AG04450 (cell line): ENCODE measurements around the gene CTBP2. TPM values are rescaled to one million over a fixed set of nuclear protein-coding genes. Genes with fewer than 3 reads are reported as not detected.
"Not testable (repeated sequence)": the region's sequence is repeated elsewhere in the genome, so short reads cannot be mapped to it uniquely, and the experiment has no call there.

Source experiments
- CTCF ChIA-PET: fragments of 300-600, 350-600 bp; formaldehyde crosslinking; extraction: SDS; loops from one replicate; lab custom pipeline; 2022; ENCODE audit warnings: antibody characterized with exemption, inconsistent platforms; lab: Charles Lee
- POLR2A ChIA-PET: fragments of 350-600 bp; formaldehyde crosslinking; extraction: SDS; loops from one replicate; lab custom pipeline; 2021; ENCODE audit warnings: antibody characterized with exemption, inconsistent platforms; lab: Yijun Ruan, JAX
- DNase-seq: peaks from one replicate; pipeline ENCODE4 v3.0.0-alpha.2; 2011; ENCODE audit warnings: low read depth, low spot score
- H3K27ac ChIP-seq: one replicate; pipeline ENCODE4 v1.5.1; 2012; ENCODE audit warnings: low read depth, low read length, control low read depth
- H3K27me3 ChIP-seq: one replicate; pipeline ENCODE4 v1.6.0; 2012; ENCODE audit warnings: low read length; ENCODE audit not compliant: control insufficient read depth, insufficient read depth
- H3K4me3 ChIP-seq: 2 replicates; pipeline ENCODE4 v1.5.1; 2011; ENCODE audit warnings: mild to moderate bottlenecking, low read depth, low read length, control low read depth
- H3K9me3 ChIP-seq: 2 replicates; pipeline ENCODE4 v1.5.1; 2012; ENCODE audit warnings: low read length; ENCODE audit not compliant: control insufficient read depth, insufficient read depth
- polyA plus RNA-seq: library from polyadenylated mRNA; depleted of rRNA; stranded (reverse); fragments of >200 nt; gene quantifications from 2 replicates; pipeline ENCODE4 v1.2.3, GENCODE V29; 2011
- TF ChIP-seq, protein P1 (sequence below): IDR thresholded peaks from 2 replicates; pipeline ENCODE4 v1.5.1; 2011; ENCODE audit warnings: low read depth, low read length, control low read depth, inconsistent platforms

Gene CTBP2
- polyA plus RNA-seq, 1 experiment, result 52.5 TPM

DNA sequence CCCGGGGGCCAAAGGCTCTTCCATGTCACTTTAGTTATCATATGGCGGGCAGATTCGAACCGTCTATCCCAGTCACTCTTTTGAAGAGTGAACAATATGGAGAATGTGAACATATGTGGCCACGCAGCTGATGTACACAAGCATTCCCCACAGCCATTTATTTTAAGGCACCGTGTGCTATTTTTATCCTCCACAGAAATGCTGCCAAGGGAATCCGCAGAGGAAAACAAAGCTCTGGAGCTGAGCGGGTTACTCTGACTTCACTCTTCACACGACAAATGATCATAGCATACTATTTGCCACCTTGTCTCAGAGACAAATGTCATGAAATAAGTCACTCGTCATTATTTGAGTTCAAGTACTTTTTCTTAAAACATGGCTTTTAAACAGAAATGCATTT, 100.3 kb downstream of the CTBP2 start:
- peak; percentile 47 for DNase-seq
- ChIA-PET POLR2A (no interaction called here), CTCF (interaction anchor here (1.1 to 4.1 kb wide), 2 partner anchors 12 to 18 kb away, joined by 4 to 86 read pairs; no protein-coding TSS in a partner anchor)
- no peak overlapping the region for H3K4me3 ChIP-seq
- TF ChIP-seq, protein P1, sequence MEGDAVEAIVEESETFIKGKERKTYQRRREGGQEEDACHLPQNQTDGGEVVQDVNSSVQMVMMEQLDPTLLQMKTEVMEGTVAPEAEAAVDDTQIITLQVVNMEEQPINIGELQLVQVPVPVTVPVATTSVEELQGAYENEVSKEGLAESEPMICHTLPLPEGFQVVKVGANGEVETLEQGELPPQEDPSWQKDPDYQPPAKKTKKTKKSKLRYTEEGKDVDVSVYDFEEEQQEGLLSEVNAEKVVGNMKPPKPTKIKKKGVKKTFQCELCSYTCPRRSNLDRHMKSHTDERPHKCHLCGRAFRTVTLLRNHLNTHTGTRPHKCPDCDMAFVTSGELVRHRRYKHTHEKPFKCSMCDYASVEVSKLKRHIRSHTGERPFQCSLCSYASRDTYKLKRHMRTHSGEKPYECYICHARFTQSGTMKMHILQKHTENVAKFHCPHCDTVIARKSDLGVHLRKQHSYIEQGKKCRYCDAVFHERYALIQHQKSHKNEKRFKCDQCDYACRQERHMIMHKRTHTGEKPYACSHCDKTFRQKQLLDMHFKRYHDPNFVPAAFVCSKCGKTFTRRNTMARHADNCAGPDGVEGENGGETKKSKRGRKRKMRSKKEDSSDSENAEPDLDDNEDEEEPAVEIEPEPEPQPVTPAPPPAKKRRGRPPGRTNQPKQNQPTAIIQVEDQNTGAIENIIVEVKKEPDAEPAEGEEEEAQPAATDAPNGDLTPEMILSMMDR, result no peak
- H3K27ac ChIP-seq, result peak overlapping the region; percentile 67
- H3K9me3 ChIP-seq, result no peaks in the 10 kb centered on the region; the same call in 1 of the 2 replicates
- H3K27me3 ChIP-seq, result no peaks in the 10 kb centered on the region

DNA sequence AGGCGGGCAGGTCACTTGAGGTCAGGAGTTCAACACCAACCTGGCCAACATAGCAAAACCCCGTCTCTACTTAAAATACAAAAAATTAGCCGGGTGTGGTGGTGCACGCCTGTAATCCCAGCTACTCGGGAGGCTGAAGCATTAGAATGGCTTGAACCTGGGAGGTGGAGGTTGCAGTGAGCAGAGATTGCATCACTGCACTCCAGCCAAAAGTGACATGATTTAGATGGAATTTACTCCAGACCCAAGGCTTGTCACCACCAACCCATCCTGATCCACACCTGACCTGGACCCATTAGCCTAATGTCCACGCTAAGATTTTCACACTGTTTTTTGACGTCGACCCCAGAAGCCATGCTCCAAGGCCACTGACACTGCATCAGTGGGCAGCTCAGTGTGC, 101.0 kb downstream of the CTBP2 start:
- DNase-seq, H3K27me3 ChIP-seq, H3K9me3 ChIP-seq, H3K4me3 ChIP-seq, POLR2A ChIA-PET: not testable (repeated sequence)
- CTCF ChIA-PET, result interaction anchor here (4.1 kb wide), 1 partner anchor 12 kb away, joined by 62 read pairs; no protein-coding TSS in a partner anchor
- H3K27ac ChIP-seq, result peak overlapping the region; percentile 67

DNA sequence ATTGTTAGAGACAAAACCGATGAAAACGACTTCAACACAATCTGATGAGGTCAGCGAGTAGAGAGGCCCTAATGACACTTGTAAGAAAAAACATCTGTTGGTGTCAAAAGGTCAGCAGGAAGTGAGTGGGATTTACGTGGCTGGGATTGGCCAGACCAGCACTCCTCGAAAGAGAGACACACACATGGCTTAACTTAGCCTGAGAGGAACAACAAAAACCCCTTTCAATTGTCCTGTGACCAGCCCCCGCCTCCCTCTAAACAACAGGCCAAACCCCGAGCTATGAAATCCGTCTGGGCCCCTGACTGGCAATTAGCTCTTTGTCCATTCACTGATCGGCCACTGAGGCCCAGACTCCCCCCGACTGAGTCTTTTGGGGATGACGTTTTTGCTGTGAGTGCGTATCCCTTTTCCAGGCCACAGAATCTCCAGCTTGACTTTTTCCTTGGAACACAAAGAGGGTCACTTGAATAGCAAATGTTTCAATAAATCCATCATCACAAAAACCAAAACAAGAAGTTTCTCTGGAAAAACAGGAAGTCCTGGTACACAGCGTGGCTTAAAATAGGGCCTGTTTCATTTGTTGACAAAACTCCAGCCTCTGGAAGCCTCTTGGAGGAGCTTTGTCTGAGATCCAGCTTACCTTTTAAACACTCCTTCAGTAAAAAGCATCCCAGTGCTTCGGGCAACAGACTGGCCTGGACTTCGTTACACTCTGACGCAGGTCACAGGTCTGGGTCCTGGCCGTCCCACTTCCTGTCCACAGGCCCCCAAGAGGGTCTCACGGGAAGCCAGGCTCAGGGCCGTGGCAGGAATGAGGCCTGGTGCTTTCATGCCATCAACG, 103.0 kb downstream of the CTBP2 start:
- ChIA-PET CTCF (interaction anchor here (0.7 to 4.1 kb wide), 4 partner anchors 10 to 27 kb away, joined by 3 to 62 read pairs (median 4); no protein-coding TSS in a partner anchor), POLR2A (interaction anchor here (0.8 to 1.5 kb wide), 3 partner anchors 22 to 66 kb away, joined by 3 to 6 read pairs (median 6); no protein-coding TSS in a partner anchor)
- Histone ChIP-seq H3K9me3 (peaks cover 3% of the 10 kb centered on the region), H3K4me3 (no peak overlapping the region; the same call in 1 of the 2 replicates), H3K27me3 (no peaks in the 10 kb centered on the region), H3K27ac (peak overlapping the region; percentile 97)
- peak; percentile 94 for DNase-seq
- TF ChIP-seq, protein P1, result no peak

DNA sequence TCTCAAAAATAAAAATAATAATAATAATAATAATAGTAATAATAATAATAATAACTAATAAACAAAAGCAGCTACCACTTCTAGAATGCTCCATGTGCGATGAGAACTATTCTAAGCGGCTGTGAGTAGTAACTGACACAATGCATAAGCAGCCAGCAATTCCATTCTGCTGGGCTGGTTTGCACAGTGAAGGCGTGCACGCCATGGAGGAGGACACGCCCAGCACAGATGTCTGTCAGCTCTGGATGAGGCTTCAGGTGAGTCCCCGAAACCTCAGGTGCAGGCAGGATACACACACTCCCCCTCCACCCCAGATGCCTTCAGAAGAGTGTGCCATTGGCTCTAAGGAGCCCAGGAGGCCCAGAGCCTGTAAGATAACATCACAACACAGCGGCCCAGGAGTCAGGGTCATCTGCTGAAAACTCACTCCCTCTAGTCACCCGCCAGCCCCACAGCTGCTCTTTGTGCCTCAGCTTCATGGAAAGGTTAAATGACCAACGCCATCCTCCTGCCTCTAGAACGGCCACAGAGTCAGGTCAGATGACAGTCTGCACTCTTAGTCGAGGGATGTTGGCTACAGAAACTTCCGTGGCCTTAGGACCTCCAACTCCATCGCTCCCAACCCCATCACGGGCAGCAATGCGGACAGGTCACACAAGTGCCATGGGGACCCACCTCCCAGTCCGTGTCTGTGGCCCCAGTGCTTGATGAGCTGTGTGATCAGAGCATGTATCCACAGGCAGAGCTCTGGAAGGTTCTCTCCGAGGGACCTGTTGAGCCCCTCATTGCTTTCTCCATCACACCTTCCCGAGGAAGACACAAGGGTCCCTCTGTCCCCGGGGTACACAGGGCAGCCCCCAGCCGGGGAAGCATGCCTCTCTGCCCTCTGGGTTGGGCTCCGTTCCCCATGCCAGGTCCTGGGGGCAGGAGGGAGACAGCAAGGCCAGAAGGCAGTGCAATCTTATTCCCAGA, 103.9 kb downstream of the CTBP2 start:
- Histone ChIP-seq H3K27ac (peak overlapping the region; percentile 97), H3K4me3 (peak overlapping the region; percentile 45), H3K27me3 (no peaks in the 10 kb centered on the region), H3K9me3 (peaks cover 3% of the 10 kb centered on the region)
- DNase-seq, result no peak
- ChIA-PET CTCF (interaction anchor here (0.7 to 4.1 kb wide), 5 partner anchors 9 to 28 kb away, joined by 3 to 62 read pairs (median 3); no protein-coding TSS in a partner anchor), POLR2A (interaction anchor here (1.5 kb wide), 2 partner anchors 21 to 28 kb away, joined by 6 read pairs; no protein-coding TSS in a partner anchor)
- TF ChIP-seq, protein P1, result no peak

DNA sequence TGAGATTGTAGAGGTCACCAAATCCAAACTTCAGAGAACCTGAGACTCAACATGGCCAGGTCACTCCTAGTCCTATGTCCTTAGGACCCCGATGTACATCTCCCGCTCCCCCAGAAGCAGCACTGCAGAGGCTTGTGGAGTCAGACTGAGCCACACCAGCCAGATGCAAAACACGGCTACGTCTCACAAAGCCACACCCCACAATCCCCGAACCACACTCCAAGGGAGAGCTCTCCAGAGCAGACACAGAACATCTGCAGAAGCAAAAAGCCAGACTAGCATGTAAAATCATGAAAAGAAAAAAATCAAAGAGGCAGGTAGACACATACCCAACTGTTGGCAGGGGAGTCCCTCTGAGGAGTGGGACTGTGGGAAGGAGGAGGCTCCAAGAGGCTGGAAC, 104.9 kb downstream of the CTBP2 start:
- Histone ChIP-seq H3K27me3 (no peaks in the 10 kb centered on the region), H3K9me3 (peaks cover 3% of the 10 kb centered on the region), H3K27ac (no peak overlapping the region), H3K4me3 (no peak overlapping the region)
- POLR2A ChIA-PET, result no interaction called here
- CTCF ChIA-PET, result interaction anchor here (1.4 to 4.1 kb wide), 2 partner anchors 8 to 10 kb away, joined by 3 to 62 read pairs; no protein-coding TSS in a partner anchor
- no peak for DNase-seq
- TF ChIP-seq, protein P1, result no peak
